Measurements from ENCODE around the gene SPI1.

SPI1 gene

DNA sequence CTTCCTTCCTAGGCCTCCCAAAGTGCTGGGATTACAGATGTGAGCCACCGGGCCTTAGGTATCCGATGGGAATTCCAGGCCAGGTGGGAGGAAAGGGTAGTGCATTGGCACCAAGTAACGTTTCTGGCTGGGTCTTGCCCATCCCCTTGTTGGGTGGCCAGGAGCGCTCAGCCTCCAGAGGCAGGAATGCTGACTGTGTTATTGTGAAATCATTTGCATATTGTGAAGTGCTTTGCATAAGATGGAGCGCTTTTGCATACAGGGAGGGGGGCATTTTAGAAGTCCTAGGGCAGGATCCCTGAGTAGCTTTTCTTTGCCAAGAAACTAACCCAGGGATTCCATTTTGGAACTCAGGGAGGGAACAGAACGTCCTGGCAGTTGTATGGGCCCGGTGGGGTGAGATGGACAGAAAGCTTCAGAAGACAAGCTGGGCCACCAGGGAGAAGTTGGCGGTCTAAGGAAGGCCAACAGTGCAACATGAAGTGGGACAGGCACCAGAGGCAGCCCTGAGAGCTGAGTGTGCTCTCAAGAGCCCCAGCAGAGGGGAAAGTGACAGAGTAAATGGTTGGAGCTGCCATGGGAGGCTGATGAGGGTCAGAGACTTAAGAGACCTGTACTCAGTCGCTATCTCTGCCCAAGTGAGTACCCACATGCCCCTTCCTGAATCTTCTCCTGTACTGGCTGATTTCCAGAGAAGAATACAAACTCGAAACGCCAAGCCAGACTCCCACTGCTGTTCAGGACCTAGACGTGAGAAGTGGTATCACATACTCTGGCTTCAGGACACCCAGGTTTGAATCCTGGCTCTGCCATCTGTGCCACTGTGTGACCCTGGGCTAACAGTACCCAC, 28.8 kb upstream of the SPI1 start:
- DNase-seq (ENCODE audit: low read depth in 2 of 2), result no peak

DNA sequence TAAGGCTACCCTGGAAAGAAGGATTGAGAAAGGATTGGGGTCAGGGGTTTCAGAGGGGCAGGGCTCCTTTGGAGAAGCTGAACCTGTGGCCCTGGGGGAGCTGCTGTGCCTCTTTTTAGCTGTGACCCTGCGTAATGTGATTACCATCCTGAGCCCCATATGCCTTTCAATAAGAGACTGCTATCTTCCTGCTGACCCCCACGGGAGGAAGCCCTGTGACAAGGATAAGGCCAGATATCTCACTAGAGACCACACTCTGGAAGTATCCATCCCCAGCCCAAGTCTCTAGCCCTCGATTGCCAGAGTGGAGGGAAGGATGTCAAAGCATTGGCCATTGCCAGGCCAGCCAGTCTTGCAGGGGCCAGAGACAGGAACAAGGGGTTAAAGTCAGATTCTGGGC, 25.2 kb upstream of the SPI1 start:
- no peak for DNase-seq (ENCODE audit: low read depth in 2 of 2)

DNA sequence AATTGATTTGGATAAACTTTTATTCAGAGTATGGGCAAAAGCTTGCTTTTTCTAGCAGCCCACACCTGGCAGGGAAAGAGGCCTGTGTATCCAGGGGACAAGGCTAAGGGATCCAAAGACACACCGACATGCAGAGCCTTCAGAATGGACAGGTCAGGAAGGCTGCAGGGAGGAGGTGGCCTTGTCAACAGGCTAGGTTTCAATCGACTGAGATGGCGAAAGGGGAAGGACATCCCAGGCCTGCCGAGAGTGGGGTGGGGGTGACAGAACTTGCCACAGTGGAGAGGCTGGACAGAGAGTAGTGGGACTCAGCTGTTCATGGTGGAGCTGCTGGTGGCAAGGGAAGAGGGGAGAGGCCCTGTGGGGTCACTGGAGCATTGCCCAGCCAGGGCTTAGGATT, 24.8 kb upstream of the SPI1 start:
- DNase-seq (ENCODE audit: low read depth in 2 of 2), result no peak

DNA sequence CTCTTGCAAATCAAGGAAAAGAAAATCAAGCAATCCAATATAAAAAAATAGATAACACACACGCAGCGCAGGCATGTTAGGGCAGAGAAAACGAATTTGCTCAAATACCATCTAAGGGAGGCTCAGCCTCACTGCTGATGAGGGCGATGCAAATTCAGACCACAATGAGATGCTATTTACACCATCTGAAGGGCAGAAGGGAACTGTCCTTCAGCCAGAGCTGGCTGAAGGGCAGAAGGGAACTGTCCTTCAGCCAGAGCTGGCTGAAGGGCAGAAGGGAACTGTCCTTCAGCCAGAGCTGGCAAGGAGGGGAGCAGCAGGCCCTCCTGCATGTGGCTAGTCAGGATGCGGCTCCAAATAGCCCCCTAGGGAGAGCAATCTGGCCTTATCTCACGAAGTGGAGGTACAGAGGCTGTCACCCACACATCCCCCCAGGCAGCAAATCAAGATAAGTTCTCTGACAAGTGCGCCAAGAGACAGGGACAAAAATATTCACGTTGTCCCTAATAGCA, 22.5 kb upstream of the SPI1 start:
- no peak for DNase-seq (ENCODE audit: low read depth in 2 of 2)

DNA sequence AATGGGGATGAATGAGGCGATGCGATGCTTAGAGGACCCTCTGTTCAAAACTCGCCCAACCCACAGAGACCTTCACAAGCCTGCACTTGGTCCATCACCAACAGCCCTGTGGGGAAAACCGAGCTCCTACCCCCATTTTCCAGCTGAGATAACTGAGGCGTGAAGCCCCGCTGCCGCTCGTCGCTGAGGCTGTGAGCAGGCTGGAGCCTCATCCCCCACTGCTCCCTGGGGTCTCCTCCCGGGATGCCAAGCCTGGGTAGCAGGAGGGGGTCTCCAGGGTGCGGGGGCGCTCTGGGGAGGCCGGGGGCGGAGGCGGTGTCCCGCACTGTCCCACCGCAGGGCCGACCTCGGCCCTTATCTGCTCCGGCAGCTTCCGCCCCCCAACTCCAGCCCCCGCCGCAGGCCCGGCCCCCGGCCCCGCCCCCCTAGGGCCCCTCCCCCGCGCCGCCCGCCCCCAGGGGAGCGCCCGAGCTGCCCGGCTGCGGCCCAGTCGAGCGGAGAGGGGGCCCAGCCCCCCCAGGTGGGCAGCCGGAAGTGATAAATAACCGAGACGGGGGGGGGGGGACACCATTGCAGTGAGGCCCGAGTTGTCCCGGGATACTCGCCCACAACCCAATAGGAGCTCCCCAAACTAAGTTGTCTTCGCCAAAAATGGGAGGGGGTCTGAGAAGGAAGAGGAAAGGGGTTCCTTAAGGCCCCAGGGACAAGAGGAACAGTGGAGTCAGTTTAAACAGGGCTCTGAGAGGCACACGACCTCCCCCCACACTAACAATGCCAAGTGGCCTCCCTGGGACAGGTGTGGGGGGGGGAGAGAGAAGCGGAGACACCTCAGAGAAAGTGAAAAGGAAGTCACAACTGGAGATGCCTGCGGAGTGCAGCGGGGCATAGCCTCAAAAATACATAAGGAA, 21.8 kb upstream of the SPI1 start:
- DNase-seq (ENCODE audit: low read depth in 2 of 2), result no peak

DNA sequence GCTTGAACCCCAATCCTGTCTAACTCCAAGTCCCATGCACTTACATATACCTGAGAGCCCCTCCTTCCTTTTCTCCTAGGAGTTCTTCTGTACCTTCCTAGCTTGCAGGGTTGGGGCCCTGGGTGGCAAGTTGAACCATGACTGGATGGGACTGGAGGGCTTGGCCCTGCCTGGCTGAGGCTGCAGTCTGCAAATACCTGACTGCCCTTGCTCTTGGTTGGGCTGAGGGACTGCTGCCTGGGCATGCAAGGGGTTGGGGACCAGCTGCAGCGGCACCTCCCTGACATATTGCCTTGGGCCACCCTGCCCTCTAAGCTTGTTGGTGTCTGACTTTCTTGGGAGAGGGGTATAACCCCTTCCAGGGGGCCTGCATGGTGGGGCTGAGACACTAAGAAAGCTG, 20.2 kb upstream of the SPI1 start:
- DNase-seq (ENCODE audit: low read depth in 2 of 2), result no peak

DNA sequence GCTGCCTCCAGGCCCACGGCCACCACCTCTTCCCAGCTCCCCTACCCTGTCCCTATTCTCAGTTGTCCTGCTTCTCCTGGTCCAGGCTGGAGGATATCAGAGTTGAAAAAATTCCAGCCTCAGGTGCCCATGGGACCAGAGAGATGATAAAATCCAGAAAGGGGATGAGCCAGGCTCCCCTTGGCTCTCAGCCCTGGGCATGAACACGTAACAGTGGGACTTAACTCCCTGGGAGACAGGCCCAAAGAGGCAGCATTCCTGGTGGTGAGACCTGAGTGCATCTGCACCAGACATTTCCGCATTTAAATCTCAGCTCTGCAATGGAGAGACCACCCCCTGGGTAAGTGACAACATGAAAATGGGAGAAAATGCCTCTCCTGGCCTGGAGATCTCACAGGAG, 19.7 kb upstream of the SPI1 start:
- no peak for DNase-seq (ENCODE audit: low read depth in 2 of 2)

GRCh38 chr11:47396049-47396320, 17.6 kb upstream of the SPI1 start:
- no peak for DNase-seq (ENCODE audit: low read depth in 2 of 2)

DNA sequence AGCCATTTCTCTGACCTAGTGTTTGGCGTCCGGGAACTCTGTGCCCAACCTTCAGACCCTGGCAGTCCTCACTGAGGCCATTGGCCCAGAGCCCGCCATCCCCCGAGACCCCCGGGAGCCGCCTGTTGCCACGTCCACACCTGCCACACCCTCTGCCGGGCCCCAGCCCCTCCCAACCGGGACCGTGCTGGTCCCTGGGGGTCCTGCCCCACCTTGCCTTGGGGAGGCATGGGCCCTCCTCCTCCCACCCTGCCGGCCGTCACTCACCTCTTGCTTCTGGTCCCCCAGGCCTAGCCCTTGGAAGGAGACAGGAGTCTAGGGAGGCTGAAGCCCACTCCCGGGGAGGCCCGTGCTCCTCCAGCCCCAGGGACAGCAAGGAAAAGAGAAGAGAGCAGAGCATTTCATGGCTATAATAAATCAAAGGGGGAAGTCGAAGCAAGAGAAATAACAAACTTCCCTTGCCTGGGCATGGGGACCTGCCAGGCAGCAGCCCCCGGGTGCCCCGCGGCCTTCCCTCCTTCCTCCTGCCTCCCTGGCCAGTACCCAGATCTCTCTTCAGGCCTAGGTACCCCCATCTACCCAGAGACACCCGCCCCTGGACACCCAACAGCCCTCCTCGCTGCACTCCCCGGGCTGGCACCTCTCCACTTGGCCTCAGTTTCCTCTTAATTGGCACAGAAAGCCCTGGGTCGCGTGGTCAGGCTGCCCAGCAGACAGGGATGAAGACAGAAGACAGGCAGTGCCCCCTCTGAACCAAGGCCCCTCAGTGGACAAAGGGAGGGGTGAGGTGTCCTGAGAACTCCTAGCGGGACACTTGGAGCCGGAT, 17.1 kb upstream of the SPI1 start:
- no peak for DNase-seq (ENCODE audit: low read depth in 2 of 2)

- DNase-seq (ENCODE audit: low read depth in 2 of 2), result peak; percentile 41 to 42
These were observed 16.2 kb upstream of the SPI1 start for GRCh38 chr11:47394322-47395222.

DNA sequence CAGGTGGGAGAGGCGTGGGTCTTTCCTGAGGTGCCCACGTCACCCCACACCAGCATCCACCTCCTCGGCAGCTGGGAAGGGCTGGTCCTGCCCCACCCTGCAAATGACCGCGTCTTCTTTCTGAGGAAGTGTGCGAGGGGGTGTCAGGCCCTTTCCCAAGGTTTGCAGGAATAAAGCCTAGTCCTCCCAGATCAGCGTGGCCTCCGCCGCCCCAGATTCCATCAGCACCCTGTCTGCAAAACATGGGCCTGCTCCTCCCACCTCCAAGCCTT, 15.6 kb upstream of the SPI1 start:
- no peak for DNase-seq (ENCODE audit: low read depth in 2 of 2)

- DNase-seq (ENCODE audit: low read depth in 2 of 2), result no peak
These were observed 15.1 kb upstream of the SPI1 start for GRCh38 chr11:47393163-47394049.

- DNase-seq (ENCODE audit: low read depth in 2 of 2), result no peak
These were observed 14.3 kb upstream of the SPI1 start for GRCh38 chr11:47392546-47393162.

- DNase-seq (ENCODE audit: low read depth in 2 of 2), result no peak
These were observed 13.5 kb upstream of the SPI1 start for GRCh38 chr11:47391711-47392432.

DNA sequence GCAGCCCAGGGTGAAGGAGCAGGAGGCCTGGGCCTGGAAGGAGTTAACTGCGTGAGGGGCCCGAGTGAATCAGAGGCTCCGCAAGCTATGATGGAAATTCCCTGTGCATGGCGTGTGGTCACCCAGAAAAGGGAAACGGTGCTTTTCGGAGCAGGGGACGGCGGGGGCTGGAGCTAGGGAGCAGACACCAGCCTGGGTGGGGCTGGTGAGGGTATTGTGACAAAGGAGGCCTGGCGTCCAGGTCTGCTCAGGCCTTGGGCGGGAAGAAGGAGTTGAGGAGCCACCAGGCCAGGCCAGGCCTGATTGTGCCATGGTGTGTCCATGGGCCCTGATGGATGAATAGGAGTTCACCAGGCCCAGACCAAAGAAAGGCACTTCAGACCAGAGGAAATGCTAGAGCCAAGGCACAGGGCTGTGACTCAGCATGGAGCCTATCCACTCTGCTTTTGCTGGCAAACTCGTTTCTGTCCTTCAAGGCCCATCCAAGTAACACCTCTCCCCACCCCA, 12.8 kb upstream of the SPI1 start:
- DNase-seq (ENCODE audit: low read depth in 2 of 2), result no peak

DNA sequence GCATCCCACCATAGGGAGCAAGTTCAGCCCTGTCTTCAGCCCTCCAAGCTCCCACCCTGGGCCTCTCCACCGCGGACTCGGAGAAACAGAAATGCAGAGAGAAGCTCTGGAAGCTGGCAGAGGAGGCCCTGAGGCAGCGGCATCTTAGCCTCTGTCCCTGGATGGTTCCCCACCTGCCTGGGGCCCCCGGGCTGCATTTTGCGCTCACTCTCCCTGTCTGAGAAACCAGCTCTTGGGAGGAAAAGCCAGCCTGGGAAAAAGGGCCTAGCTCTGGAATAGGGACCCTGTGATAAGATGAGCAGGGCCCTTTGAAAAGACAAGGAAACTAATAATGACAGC, 12.0 kb upstream of the SPI1 start:
- no peak for DNase-seq (ENCODE audit: low read depth in 2 of 2)

DNA sequence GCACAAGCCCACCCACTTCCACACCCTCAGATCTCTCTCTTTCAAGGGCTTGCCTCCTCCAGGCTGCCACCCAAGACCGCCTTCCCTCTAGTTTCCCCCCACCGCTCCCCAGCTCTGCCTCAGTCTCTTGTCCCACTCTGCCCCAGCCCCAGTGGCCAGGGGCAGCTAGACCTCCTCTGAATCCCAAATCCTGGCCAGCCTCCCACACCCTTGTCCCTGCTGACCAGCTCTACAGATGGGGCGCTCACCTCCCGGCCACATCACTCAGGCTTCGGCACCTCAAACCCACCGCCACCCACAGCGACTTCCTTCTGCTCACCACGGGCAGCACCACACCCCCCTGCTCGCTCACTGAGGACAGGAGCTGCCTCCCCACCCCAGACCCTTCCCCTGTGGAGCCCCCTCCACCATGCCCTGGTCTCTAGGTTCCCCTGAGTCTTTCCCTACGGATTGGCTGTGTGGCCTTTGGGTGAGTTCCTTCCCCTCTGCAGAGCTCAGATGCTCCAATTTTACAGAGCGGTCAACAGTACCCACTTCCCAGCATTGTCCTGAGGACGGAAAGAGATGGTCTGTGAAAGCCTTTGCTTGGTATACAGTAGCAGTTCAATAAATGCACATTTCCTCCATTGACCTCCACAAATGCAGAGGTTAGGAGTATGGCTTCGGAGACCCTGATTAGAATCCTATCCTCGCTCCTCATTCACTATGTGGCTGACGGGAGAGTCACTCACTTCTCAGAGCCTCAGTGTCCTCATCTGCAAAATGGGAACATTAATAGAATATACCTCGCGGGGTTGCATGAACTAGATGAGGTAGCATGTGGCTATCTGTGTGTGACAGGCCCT, 11.5 kb upstream of the SPI1 start:
- no peak for DNase-seq (ENCODE audit: low read depth in 2 of 2)
